Measurements from ENCODE around the gene HNMT. TPM values are rescaled to one million over a fixed set of nuclear protein-coding genes. Genes with fewer than 3 reads are reported as not detected.

HNMT gene
- polyA plus RNA-seq, 1 donor (not counting 4 experiments of a cell fraction or from before 2014, with no cell fraction given) = 7.4 TPM

DNA sequence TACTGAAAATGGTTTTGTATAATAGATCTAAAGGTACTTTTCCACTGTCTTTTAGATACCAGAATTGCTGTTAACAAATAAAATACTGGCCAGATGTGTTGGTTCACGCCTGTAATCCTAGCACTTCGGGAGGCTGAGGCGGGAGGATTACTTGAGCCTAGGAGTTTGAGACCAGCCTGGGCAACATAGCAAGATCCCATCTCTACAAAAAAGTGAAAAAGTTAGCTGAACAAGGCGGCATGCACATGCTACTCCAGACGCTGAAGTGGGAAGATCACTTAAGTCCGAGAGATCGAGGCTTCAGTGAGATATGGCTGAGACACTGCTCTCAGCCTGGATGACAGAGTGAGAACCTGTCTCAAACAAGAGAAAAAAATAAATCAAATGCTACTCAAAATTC is 2.8 kb downstream of the HNMT start:
- no peak for TF ChIP-seq EZH2 (IDR thresholded peaks at IDR 0.05; ENCODE audit: low read length)
- TF ChIP-seq, protein P1, sequence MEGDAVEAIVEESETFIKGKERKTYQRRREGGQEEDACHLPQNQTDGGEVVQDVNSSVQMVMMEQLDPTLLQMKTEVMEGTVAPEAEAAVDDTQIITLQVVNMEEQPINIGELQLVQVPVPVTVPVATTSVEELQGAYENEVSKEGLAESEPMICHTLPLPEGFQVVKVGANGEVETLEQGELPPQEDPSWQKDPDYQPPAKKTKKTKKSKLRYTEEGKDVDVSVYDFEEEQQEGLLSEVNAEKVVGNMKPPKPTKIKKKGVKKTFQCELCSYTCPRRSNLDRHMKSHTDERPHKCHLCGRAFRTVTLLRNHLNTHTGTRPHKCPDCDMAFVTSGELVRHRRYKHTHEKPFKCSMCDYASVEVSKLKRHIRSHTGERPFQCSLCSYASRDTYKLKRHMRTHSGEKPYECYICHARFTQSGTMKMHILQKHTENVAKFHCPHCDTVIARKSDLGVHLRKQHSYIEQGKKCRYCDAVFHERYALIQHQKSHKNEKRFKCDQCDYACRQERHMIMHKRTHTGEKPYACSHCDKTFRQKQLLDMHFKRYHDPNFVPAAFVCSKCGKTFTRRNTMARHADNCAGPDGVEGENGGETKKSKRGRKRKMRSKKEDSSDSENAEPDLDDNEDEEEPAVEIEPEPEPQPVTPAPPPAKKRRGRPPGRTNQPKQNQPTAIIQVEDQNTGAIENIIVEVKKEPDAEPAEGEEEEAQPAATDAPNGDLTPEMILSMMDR (optimal IDR thresholded peaks at IDR 0.05 in 1 of 3, IDR thresholded peaks at IDR 0.05 in 1 of 3, conservative IDR thresholded peaks at IDR 0.05 in 1 of 3; ENCODE audit: extremely low read depth in 1 of 3, insufficient read depth in 2 of 3, low read length in 3 of 3) = no peak
- no peaks in the 10 kb centered on the region for H3K9me1 ChIP-seq (ENCODE audit: control insufficient read depth, extremely low read depth, insufficient read depth, low read length)

GRCh38 chr2:137968477-137969417 is 4.5 kb downstream of the HNMT start:
- no peak overlapping the region for H3K4me3 ChIP-seq (ENCODE audit: control insufficient read depth in 2 of 3, extremely low read depth in 1 of 3, insufficient read depth in 2 of 3, low read depth in 1 of 3, low read length in 3 of 3)
- FAIRE-seq (no peak), DNase-seq (ENCODE audit: low read depth, low spot score) (no peak)
- no peaks in the 10 kb centered on the region for H3K27me3 ChIP-seq (ENCODE audit: control insufficient read depth, extremely low read depth, insufficient read depth, low read length)
- peaks cover 16% of the 10 kb centered on the region for H3K4me1 ChIP-seq (ENCODE audit: control insufficient read depth, extremely low read depth, insufficient read depth, low read length)
- TF ChIP-seq, protein P1 (optimal IDR thresholded peaks at IDR 0.05 in 1 of 3, IDR thresholded peaks at IDR 0.05 in 1 of 3, conservative IDR thresholded peaks at IDR 0.05 in 1 of 3; ENCODE audit: extremely low read depth in 1 of 3, insufficient read depth in 2 of 3, low read length in 3 of 3) = no peak
- TF ChIP-seq EZH2 (IDR thresholded peaks at IDR 0.05; ENCODE audit: low read length) = no peak
- no peaks in the 10 kb centered on the region for H3K36me3 ChIP-seq (ENCODE audit: control insufficient read depth in 2 of 2, extremely low read depth in 1 of 2, insufficient read depth in 2 of 2, low read length in 2 of 2)
- H4K20me1 ChIP-seq (ENCODE audit: control insufficient read depth, extremely low read depth, insufficient read depth, low read length) = no peaks in the 10 kb centered on the region
- H3K79me2 ChIP-seq (ENCODE audit: control insufficient read depth, insufficient read depth, low read length) = no peaks in the 10 kb centered on the region
- H3K9me3 ChIP-seq (ENCODE audit: control insufficient read depth, low read depth, low read length) = no peaks in the 10 kb centered on the region
- no peak overlapping the region for H3K9ac ChIP-seq (ENCODE audit: control insufficient read depth, extremely low read depth, insufficient read depth, low read length)
- no peak overlapping the region for H2AFZ ChIP-seq (ENCODE audit: control insufficient read depth, low read length)
- H3K4me2 ChIP-seq (ENCODE audit: control insufficient read depth, extremely low read depth, insufficient read depth, low read depth, low read length) = no peak overlapping the region
- no peaks in the 10 kb centered on the region for H3K9me1 ChIP-seq (ENCODE audit: control insufficient read depth, extremely low read depth, insufficient read depth, low read length)
- dilution Hi-C loops (cut with MboI; ENCODE audit: extremely low pct_ligation_motif_present, low sequenced_read_pairs) = no loop called here
- H3K27ac ChIP-seq (ENCODE audit: control insufficient read depth, insufficient read depth, low read length) = no peak overlapping the region

More for the DNA sequence above, 2.8 kb downstream of the HNMT start:
- H3K4me2 ChIP-seq (ENCODE audit: control insufficient read depth, extremely low read depth, insufficient read depth, low read depth, low read length) = no peak overlapping the region
- FAIRE-seq (no peak), DNase-seq (ENCODE audit: low read depth, low spot score) (no peak)
- dilution Hi-C loops (cut with MboI; ENCODE audit: extremely low pct_ligation_motif_present, low sequenced_read_pairs) = no loop called here
- no peaks in the 10 kb centered on the region for H4K20me1 ChIP-seq (ENCODE audit: control insufficient read depth, extremely low read depth, insufficient read depth, low read length)
- no peaks in the 10 kb centered on the region for H3K27me3 ChIP-seq (ENCODE audit: control insufficient read depth, extremely low read depth, insufficient read depth, low read length)
- H3K36me3 ChIP-seq (ENCODE audit: control insufficient read depth in 2 of 2, extremely low read depth in 1 of 2, insufficient read depth in 2 of 2, low read length in 2 of 2) = no peaks in the 10 kb centered on the region
- no peak overlapping the region for H3K4me3 ChIP-seq (ENCODE audit: control insufficient read depth in 2 of 3, extremely low read depth in 1 of 3, insufficient read depth in 2 of 3, low read depth in 1 of 3, low read length in 3 of 3)
- peaks cover 18% of the 10 kb centered on the region for H3K4me1 ChIP-seq (ENCODE audit: control insufficient read depth, extremely low read depth, insufficient read depth, low read length)
- no peak overlapping the region for H3K9ac ChIP-seq (ENCODE audit: control insufficient read depth, extremely low read depth, insufficient read depth, low read length)
- H3K27ac ChIP-seq (ENCODE audit: control insufficient read depth, insufficient read depth, low read length) = no peak overlapping the region
- no peaks in the 10 kb centered on the region for H3K9me3 ChIP-seq (ENCODE audit: control insufficient read depth, low read depth, low read length)
- H2AFZ ChIP-seq (ENCODE audit: control insufficient read depth, low read length) = no peak overlapping the region
- H3K79me2 ChIP-seq (ENCODE audit: control insufficient read depth, insufficient read depth, low read length) = no peaks in the 10 kb centered on the region
